Measurements from ENCODE around the gene GARNL3. TPM values are rescaled to one million over a fixed set of nuclear protein-coding genes. Genes with fewer than 3 reads are reported as not detected.
A peak's percentile ranks its signal among the peaks of the same experiment; 100 is the strongest.

The GARNL3 gene, protein sequence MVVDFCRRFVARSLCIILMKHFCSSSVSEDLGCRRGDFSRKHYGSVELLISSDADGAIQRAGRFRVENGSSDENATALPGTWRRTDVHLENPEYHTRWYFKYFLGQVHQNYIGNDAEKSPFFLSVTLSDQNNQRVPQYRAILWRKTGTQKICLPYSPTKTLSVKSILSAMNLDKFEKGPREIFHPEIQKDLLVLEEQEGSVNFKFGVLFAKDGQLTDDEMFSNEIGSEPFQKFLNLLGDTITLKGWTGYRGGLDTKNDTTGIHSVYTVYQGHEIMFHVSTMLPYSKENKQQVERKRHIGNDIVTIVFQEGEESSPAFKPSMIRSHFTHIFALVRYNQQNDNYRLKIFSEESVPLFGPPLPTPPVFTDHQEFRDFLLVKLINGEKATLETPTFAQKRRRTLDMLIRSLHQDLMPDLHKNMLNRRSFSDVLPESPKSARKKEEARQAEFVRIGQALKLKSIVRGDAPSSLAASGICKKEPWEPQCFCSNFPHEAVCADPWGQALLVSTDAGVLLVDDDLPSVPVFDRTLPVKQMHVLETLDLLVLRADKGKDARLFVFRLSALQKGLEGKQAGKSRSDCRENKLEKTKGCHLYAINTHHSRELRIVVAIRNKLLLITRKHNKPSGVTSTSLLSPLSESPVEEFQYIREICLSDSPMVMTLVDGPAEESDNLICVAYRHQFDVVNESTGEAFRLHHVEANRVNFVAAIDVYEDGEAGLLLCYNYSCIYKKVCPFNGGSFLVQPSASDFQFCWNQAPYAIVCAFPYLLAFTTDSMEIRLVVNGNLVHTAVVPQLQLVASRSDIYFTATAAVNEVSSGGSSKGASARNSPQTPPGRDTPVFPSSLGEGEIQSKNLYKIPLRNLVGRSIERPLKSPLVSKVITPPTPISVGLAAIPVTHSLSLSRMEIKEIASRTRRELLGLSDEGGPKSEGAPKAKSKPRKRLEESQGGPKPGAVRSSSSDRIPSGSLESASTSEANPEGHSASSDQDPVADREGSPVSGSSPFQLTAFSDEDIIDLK
- total RNA-seq (2014; rRNA removed; shearing (Covaris generic); ENCODE audit: low replicate concordance): 0.57 and 1.9 TPM in 2 replicates

DNA sequence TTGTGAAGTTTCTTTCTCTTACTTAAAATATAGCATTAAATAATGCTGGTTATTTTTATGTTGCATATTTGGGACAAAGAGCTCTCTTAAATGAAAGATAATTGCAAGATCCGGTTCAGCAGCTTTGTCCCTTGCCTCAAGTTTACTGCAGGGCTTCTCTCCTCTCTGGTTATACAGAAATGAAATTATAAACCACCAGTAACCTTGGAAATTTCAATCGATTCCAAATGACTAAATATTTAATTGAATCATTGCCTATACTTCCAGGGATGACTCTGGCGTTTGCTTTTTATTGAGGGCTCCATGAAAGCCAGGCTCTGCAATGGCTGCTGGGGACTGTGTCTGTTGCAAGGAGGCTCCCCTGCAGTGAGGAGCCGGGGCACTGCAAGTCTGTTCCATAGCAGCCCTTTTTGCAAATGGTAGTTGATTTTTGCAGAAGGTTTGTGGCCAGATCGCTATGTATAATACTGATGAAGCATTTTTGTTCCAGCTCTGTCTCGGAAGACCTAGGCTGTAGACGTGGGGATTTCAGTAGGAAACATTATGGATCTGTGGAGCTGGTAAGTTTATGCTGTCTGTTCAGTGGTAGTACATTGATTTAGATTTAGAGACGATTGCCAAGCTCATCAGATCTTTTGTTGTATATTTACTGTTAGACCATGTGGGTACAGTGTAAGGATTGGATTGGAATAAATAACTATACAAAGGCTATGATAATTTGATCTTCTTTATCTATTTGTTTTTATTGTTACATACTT lies at the start of gene GARNL3:
GARNL3 (plus strand) TSS at position 313 of the 758 bp plus-strand sequence; CDS start at position 417, 104 bp downstream.
- H3K27me3 ChIP-seq: no peaks in the 10 kb centered on the region
- H3K4me3 ChIP-seq: no peak within 1 kb of the TSS
- no peak for DNase-seq
- H3K9me3 ChIP-seq: no peaks in the 10 kb centered on the region
- no peaks in the 10 kb centered on the region for H3K36me3 ChIP-seq

DNA sequence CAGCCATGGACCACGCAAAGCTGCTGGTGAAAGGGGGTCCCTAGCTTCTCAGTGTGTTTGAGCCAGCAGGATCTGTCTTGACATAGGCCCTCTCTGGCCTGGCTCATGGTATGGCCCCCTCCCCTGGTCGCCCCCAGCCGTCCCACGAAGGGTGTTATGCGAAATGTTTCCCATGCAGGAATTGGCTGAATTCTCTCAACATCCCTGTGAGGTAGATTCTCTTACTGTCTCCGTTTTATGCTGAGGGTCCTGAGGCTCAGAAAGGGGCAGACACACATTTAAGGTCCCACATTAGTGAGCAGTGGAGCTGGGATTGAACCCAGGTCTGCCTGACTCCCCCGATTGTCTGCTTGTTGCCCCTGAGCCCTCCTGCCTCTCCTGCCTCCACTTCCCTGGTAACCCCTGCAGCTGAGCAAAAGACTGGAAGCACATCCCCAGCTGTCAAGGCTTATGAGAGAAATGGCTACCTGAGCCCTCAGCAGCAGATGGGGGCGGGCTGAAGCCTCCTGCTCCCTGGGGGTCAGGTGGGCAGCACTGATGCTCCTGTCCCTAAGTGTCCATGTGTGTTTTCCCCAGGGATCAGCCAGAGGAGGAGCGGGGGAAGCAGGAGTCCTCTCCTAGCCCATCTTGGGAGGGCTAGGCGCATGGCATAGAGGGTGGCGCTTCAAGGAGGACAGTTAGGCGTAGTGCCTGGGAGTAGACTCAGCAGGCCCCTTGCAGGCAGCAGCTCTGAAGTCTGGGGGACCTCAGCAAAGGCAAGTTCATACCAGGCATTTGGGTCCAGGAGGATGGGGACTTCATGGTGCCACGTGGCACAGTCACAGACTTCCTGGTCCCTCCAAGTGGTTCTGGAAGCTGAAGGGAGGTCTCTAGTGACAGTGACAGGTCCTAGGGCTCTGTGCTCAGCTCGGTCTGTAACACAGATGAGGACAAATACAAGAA lies 49.0 kb upstream of the GARNL3 start:
- H3K36me3 ChIP-seq: no peaks in the 10 kb centered on the region
- DNase-seq: no peak
- H3K27me3 ChIP-seq: peaks cover 2% of the 10 kb centered on the region; the same call in 1 of the 2 replicates
- no peaks in the 10 kb centered on the region for H3K9me3 ChIP-seq
- no peak overlapping the region for H3K4me3 ChIP-seq

DNA sequence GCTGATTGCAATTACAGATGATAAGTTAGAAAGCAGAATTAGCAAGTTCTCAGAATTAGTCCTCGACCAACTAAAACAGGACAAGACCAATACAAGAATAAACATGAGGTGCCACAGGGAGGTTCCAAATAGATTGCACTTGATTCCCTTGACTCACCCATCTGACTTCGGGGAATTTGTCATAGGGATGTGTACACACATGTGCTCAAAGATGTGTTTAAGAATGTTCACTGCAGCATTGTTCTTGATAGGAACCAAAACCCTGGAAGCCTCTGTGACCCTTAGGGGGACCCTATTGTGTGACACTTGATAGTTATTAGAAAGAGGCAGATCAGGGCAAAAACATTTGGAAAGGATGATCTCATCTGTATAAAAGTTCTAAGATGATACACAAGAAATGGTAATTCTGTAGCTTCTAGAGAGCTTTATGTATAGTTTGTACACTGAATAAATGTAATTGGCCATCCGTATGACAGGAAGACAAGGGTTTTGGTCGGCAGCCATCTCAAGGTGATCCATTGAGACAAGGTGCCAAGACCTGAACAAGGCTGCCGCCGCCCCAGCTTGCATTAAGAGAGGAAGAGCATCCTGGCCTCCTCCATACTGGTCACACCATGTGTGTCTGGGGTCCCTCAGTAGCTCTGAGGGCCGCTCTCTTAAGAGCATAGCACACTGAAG lies 48.2 kb upstream of the GARNL3 start:
- Histone ChIP-seq H3K36me3 (no peaks in the 10 kb centered on the region), H3K9me3 (no peaks in the 10 kb centered on the region), H3K4me3 (no peak overlapping the region), H3K27me3 (peaks cover 3% of the 10 kb centered on the region; the same call in 1 of the 2 replicates)
- DNase-seq: no peak

DNA sequence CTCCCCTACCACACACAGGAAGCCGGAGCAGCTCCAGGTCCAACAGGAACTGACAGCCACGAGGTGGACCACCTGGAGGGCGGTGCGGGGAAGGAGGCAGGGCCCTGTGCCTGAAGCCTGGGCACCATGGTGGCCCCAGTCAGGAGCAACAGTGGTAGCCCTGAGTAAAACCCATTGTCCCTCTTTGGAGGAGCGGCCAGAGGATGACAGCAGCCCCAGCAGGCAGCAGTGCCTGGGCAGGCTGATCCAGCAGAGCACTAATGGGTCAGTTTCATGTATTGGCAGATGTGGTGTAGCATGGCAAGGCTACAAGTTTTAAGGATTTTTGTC lies 47.7 kb upstream of the GARNL3 start:
- Histone ChIP-seq H3K4me3 (no peak overlapping the region), H3K36me3 (no peaks in the 10 kb centered on the region), H3K9me3 (no peaks in the 10 kb centered on the region), H3K27me3 (peaks cover 4% of the 10 kb centered on the region)
- no peak for DNase-seq

DNA sequence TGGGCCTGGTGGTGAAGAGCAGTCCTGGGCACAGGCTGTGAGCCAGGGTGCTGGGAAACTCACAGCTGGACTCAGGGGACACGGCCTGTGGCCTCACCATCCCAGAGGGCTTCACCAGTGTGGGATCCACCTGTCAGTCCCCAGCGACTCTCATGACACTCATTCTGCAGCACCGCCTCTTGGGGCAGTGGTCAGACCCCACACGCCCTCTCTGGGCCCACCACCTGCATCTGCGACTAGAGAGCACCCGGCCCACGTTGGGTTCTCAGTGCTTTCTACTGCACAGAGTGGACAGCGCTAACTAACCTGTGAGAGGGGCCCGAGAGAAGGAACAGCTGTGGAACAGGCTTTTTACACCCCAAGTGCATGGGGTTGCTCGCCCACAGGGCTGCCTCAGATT lies 45.8 kb upstream of the GARNL3 start:
- Histone ChIP-seq H3K4me3 (no peak overlapping the region), H3K9me3 (no peaks in the 10 kb centered on the region), H3K27me3 (peaks cover 15% of the 10 kb centered on the region), H3K36me3 (no peaks in the 10 kb centered on the region)
- DNase-seq: no peak

DNA sequence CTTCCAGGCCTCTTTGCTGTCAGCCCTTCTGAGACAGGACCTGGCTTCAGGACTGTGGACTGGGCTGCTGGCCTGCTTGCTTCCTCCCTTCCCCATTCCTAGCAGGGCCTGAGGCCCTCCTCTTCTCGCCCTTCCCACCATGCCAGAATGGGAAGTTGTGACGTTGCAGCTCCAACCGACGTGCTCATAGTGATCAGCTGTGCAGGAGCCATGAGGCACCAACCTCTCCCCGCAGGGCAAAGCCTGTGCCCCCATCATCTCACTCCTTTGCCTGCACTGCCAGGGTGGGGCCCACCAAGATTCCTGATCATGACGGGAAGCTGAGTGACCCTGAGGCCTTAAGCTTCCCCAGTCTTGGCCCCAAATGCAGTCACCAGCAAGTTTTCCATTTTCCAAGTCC lies 45.1 kb upstream of the GARNL3 start:
- no peak for DNase-seq
- H3K9me3 ChIP-seq: no peaks in the 10 kb centered on the region
- H3K27me3 ChIP-seq: peaks cover 19% of the 10 kb centered on the region
- no peak overlapping the region for H3K4me3 ChIP-seq
- no peaks in the 10 kb centered on the region for H3K36me3 ChIP-seq

DNA sequence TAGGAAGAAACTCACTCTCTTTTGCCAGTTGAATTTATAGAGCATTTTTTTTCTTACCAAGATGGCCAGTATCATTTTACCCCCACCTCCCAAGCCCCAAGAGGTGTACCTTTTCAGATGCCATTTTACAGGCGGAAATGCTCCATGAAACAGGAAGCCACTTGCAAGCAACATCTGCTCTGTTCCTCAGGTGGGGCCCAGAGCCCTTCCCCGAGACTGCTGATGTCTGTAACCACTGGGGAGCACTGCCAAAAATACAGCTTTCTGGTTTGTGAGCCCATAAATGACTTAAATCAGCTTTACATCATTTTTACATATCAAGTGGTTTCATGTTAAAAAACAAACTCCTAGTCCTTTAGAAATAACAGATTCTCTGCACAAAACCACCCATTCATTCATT lies 42.9 kb upstream of the GARNL3 start:
- Histone ChIP-seq H3K36me3 (no peaks in the 10 kb centered on the region), H3K27me3 (peaks cover 19% of the 10 kb centered on the region), H3K4me3 (no peak overlapping the region), H3K9me3 (no peaks in the 10 kb centered on the region)
- DNase-seq: no peak

DNA sequence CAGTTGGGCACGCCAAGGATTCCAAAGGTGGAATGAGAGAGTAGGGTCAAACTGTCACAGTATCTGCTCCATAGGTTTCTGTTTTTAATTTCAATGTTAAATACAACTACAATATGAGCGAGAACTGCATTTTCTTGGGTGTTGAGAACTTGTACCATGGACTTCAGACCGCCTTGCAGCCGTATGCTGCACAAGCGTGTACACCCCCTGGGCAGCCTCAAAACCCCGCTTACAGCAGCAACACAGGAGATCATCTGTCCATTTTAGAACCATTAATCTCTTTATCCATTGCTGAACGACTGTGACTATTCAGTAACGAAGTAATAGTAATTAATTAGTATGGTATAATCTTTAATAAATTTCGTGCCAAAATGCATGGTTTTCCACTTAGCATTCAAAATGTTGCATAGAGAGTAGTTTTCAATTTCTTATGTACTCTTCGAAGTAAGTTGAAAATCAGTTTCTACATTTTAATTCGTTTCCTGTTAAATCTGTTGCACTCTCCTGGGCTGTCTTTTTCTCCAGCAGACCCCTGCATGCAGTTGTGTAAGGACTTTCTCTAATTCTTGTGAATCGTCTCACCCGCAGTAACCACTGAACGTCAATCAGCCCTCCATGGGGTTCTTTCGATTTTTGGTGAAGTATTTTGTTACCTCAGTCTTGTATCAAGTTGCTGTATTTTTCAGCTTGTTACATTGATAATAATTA lies 42.0 kb upstream of the GARNL3 start:
- Histone ChIP-seq H3K36me3 (no peaks in the 10 kb centered on the region; the same call in 1 of the 2 replicates), H3K27me3 (peaks cover 19% of the 10 kb centered on the region), H3K9me3 (no peaks in the 10 kb centered on the region), H3K4me3 (no peak overlapping the region)
- no peak for DNase-seq

DNA sequence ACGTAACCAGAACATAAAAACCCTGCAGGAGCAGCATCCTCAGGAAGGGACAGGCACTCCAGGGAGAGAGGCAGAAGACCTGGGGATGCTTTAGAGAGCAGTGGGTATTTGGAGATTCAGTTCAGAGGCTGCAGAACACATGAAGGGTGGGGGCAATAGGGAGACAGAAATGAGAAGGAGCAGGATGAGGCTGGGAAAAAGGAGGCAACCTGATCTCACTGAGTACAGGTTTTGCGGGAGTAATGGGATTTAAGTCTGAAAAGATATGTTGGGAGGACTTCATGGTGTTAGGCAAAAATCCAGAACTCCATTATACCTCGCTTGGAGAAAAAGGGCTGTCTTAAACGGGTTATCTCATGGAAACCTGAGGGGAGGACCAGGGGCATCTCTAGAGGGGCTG lies 41.3 kb upstream of the GARNL3 start:
- no peak for DNase-seq
- Histone ChIP-seq H3K27me3 (peaks cover 19% of the 10 kb centered on the region), H3K9me3 (no peaks in the 10 kb centered on the region), H3K4me3 (no peak overlapping the region), H3K36me3 (no peaks in the 10 kb centered on the region; the same call in 1 of the 2 replicates)

DNA sequence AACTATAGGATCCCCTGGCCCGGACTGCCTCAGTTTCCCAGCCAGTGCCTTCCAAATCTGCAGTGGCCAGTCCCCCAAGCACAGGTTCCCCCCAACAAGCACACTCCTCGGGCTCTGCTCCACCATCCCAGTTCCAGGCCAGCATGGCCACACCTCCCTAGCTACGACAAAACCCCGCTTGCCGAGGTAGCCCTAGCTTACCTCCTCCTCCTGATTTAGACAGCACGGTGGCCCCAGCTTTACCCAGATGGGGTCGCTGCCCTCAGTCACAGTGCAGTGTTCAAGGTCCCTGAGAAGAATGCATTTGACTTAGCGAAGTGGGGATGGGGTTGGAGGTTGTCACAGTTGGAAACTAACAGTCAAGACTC lies 40.8 kb upstream of the GARNL3 start:
- no peak for DNase-seq
- H3K27me3 ChIP-seq: peaks cover 19% of the 10 kb centered on the region
- H3K4me3 ChIP-seq: peak overlapping the region; percentile 55
- no peaks in the 10 kb centered on the region for H3K9me3 ChIP-seq
- no peaks in the 10 kb centered on the region; the same call in 1 of the 2 replicates for H3K36me3 ChIP-seq

DNA sequence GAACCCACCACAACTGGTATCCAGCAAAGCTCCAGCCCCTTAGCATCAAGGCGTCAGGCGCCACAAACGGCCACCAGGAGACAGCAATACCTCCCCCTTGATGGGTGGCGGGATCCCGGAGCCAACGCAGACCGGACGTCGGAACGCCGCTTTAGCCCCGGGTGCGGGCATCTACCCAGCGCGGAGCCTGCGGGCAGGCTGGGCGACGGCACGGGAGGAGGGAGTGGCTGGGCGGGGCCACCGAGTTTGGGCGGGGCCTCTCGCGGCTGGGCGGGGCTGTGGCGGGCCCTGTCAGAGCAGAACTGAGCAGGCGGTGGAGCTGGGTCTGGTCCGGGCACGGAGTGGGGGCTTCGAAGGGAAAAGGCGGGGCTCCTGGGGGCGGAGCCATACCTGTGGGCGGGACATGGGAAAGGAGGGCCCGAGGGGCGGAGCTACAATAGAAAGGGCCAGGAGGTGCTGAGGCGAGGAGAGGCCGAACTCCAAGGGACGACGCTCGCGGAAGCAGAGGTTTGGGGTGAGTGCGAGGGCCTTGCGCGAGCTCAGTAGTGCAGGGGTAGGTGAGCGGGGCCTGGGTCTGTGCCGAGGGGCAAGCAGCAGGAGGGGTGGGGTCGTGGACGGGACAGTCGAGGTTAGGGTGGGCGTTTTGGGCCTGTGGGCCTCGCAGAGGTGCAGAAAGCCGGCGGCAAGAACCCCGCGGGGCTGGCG lies 40.2 kb upstream of the GARNL3 start:
- Histone ChIP-seq H3K9me3 (no peaks in the 10 kb centered on the region), H3K36me3 (no peaks in the 10 kb centered on the region; the same call in 1 of the 2 replicates), H3K27me3 (peaks cover 19% of the 10 kb centered on the region), H3K4me3 (peak overlapping the region; percentile 55)
- DNase-seq: peak; percentile 85

DNA sequence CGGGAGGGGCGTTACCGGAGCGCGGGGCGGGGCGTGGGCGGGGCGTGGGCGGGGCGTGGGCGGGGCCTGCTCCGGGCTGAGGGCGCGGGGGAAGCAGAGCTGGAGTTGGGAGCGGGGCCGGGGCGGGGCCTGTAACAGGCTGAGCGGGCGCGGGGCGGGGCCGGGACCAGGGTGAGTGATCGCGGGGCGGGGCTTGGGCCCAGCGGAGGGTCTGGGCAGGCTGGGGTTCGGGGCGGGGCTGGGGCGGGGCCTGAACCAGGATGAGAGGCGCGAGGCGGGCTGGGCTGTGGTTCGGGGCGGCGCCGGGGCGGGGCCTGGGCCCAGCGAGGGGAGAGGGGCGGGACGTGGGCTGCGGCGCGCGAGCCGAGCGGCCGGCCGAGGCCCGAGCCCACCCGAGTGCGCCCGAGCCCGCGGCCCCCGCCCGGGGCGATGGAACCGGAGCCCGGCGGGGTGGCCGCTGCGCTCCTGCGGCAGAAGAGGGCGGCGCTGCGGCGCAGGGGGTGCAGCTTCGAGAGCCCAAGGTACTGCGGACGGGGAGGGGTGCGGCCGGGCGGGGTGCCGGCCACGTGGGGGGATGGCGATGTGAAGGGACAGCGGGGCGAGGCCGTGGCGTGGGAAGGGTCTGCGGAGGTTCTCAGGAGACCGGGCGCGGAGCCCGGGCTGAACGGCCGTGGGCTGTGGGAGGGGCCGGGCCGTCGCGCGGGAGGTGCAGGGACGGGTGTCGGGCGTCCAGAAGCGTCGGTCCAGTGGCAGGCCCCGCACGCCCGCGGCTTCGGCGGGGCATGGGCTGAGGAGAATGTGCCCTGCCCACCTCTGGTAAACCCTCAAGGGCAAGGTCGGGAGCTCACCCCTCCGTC lies 39.5 kb upstream of the GARNL3 start:
- peak; percentile 92 for DNase-seq
- Histone ChIP-seq H3K36me3 (no peaks in the 10 kb centered on the region; the same call in 1 of the 2 replicates), H3K27me3 (peaks cover 19% of the 10 kb centered on the region), H3K4me3 (peak overlapping the region; percentile 65), H3K9me3 (no peaks in the 10 kb centered on the region)

Data from MG63 (cell line).